WTC11 (cell line): Measurements from ENCODE around the gene FGF18. TPM values are rescaled to one million over a fixed set of nuclear protein-coding genes. Genes with fewer than 3 reads are reported as not detected.

Source experiments
- ATAC-seq: fragments of 200-7000 bp; cut with Tn5 transposase; 2 replicates; pipeline ENCODE4 v1.10.0; 2021; ENCODE audit warnings: mild to moderate bottlenecking, moderate library complexity
- CTCF ChIA-PET: fragments of 300-600 bp; sonication (Branson Sonifier 250); formaldehyde crosslinking; loops from one replicate; lab custom pipeline; 2021; ENCODE audit warnings: antibody characterized with exemption; lab: Charles Lee
- POLR2A ChIA-PET: fragments of 350-600 bp; sonication (Branson Sonifier 250); formaldehyde crosslinking; loops from one replicate; lab custom pipeline; 2021; ENCODE audit warnings: antibody characterized with exemption; lab: Charles Lee
- DNase-seq: peaks from one replicate; pipeline ENCODE4 v3.0.0; 2021; ENCODE audit warnings: low spot score
- H3K27ac Mint-ChIP-seq: 2 replicates; pipeline ENCODE4 v1.8.0; 2021; ENCODE audit warnings: mixed read lengths
- H3K27me3 Mint-ChIP-seq: 2 replicates; pipeline ENCODE4 v1.8.0; 2021; ENCODE audit warnings: low read depth, mild to moderate bottlenecking, moderate library complexity, mixed read lengths
- H3K36me3 Mint-ChIP-seq: 2 replicates; pipeline ENCODE4 v1.8.0; 2021; ENCODE audit warnings: mixed read lengths
- H3K4me1 Mint-ChIP-seq: 2 replicates; pipeline ENCODE4 v1.8.0; 2022; ENCODE audit warnings: mixed read lengths
- H3K4me3 Mint-ChIP-seq: 2 replicates; pipeline ENCODE4 v1.8.0; 2021; ENCODE audit warnings: mild to moderate bottlenecking, moderate library complexity, mixed read lengths
- H3K9me3 Mint-ChIP-seq: 2 replicates; pipeline ENCODE4 v1.8.0; 2021; ENCODE audit warnings: mixed read lengths
- CTCF ChIP-seq: fragments of 200-600 bp; IDR thresholded peaks from 2 replicates; pipeline ENCODE4 v1.8.0; 2022; ENCODE audit warnings: antibody characterized with exemption
- FOXJ3 ChIP-seq: sonication (generic); formaldehyde crosslinking; IDR thresholded peaks from 2 replicates; pipeline ENCODE4 v1.9.0; 2021; ENCODE audit warnings: missing genetic modification reagents, mild to moderate bottlenecking, borderline replicate concordance
- FOXP1 ChIP-seq: sonication (generic); formaldehyde crosslinking; IDR thresholded peaks from 2 replicates; pipeline ENCODE4 v1.8.0; 2022; ENCODE audit warnings: missing genetic modification reagents, mild to moderate bottlenecking, moderate library complexity, borderline replicate concordance
- NFE2L1 ChIP-seq: sonication (generic); formaldehyde crosslinking; IDR thresholded peaks from 2 replicates; pipeline ENCODE4 v1.8.1; 2023; ENCODE audit warnings: missing genetic modification reagents
- NFYB ChIP-seq: sonication (generic); formaldehyde crosslinking; conservative IDR thresholded peaks from 2 replicates; pipeline ENCODE4 v1.8.0; 2022; ENCODE audit warnings: low read depth, missing genetic modification reagents
- OVOL2 ChIP-seq: fragments of 250-450 bp; sonication (Bioruptor Pico); IDR thresholded peaks from 2 replicates; pipeline ENCODE4 v1.9.0; 2021; ENCODE audit warnings: mild to moderate bottlenecking, borderline replicate concordance
- ZNF396 ChIP-seq: fragments of 250-450 bp; sonication (Bioruptor Pico); IDR thresholded peaks from 2 replicates; pipeline ENCODE4 v1.8.0; 2021; ENCODE audit warnings: mild to moderate bottlenecking, moderate library complexity, borderline replicate concordance
- ZNF671 ChIP-seq: fragments of 250-450 bp; sonication (Bioruptor Pico); IDR thresholded peaks from 2 replicates; pipeline ENCODE4 v1.8.0; 2021; ENCODE audit warnings: mild to moderate bottlenecking
- ZSCAN18 ChIP-seq: fragments of 250-450 bp; sonication (Bioruptor Pico); IDR thresholded peaks from 2 replicates; pipeline ENCODE4 v2.1.2; 2022; ENCODE audit warnings: mild to moderate bottlenecking, moderate library complexity
- total RNA-seq: library from RNA; stranded (reverse); gene quantifications from 3 replicates; pipeline ENCODE4 v1.2.3, GENCODE V29; 2021
- TF ChIP-seq, protein P1 (sequence below): sonication (generic); formaldehyde crosslinking; IDR thresholded peaks from 2 replicates; pipeline ENCODE4 v1.8.0; 2022; ENCODE audit warnings: mild to moderate bottlenecking, missing genetic modification reagents

The FGF18 gene
- total RNA-seq, 1 experiment from 2014 or later, result 0.72 TPM

DNA sequence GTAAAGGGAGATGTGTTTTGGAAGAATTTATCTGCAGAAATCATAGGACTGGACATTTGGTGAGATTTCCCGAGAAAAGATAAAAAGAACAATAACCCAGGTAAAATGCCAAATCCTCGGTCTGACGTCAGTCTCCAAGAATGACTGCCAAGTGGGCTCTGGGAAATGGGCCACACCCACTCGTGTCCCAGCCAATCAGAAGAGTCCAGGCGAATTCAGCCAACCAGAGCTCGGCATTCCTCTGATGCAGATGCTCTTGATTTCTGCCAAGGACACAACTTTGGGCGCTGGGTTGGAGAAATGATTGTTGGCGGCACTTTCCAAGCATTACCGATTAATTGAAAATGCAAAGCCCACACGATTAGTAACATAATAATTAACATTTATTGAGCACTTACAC lies 73.3 kb downstream of the FGF18 start:
- Mint-ChIP-seq H3K27me3 (no peaks in the 10 kb centered on the region), H3K36me3 (no peaks in the 10 kb centered on the region), H3K4me1 (peaks cover 23% of the 10 kb centered on the region), H3K27ac (no peak overlapping the region), H3K9me3 (no peaks in the 10 kb centered on the region), H3K4me3 (no peak overlapping the region)
- TF ChIP-seq FOXJ3, result no peak
- TF ChIP-seq NFYB (CRISPR knock-in tag), result 0 out of 2 replicates have a peak, but pooled peaks have one; percentile 8
- DNase-seq (no peak), ATAC-seq (peak; percentile 45)
- ChIA-PET CTCF (interaction anchor here (0.6 to 1.5 kb wide), 4 partner anchors 28 to 365 kb away, joined by 3 read pairs; partner anchors contain the start of gene FGF18), POLR2A (no interaction called here)

GRCh38 chr5:171493646-171494393 lies 74.4 kb downstream of the FGF18 start:
- peak overlapping the region; percentile 78 for H3K27ac Mint-ChIP-seq
- no peaks in the 10 kb centered on the region for H3K27me3 Mint-ChIP-seq
- DNase-seq (no peak), ATAC-seq (no peak)
- ChIA-PET POLR2A (interaction anchor here (0.6 kb wide), 1 partner anchor 12 kb away, joined by 4 read pairs; no protein-coding TSS in a partner anchor), CTCF (interaction anchor here (1.5 to 1.6 kb wide), 2 partner anchors 9 to 364 kb away, joined by 3 to 7 read pairs; no protein-coding TSS in a partner anchor)
- no peaks in the 10 kb centered on the region for H3K9me3 Mint-ChIP-seq
- no peaks in the 10 kb centered on the region for H3K36me3 Mint-ChIP-seq
- peaks cover 23% of the 10 kb centered on the region for H3K4me1 Mint-ChIP-seq
- H3K4me3 Mint-ChIP-seq, result no peak overlapping the region
- TF ChIP-seq FOXP1 (CRISPR knock-in tag) (peak; percentile 21; the same call in 1 of the 2 replicates), ZNF396 (CRISPR knock-in tag) (no peak), OVOL2 (CRISPR knock-in tag) (no peak), ZSCAN18 (CRISPR knock-in tag) (no peak)
- TF ChIP-seq, protein P1, sequence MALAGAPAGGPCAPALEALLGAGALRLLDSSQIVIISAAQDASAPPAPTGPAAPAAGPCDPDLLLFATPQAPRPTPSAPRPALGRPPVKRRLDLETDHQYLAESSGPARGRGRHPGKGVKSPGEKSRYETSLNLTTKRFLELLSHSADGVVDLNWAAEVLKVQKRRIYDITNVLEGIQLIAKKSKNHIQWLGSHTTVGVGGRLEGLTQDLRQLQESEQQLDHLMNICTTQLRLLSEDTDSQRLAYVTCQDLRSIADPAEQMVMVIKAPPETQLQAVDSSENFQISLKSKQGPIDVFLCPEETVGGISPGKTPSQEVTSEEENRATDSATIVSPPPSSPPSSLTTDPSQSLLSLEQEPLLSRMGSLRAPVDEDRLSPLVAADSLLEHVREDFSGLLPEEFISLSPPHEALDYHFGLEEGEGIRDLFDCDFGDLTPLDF (CRISPR knock-in tag), result no peak

DNA sequence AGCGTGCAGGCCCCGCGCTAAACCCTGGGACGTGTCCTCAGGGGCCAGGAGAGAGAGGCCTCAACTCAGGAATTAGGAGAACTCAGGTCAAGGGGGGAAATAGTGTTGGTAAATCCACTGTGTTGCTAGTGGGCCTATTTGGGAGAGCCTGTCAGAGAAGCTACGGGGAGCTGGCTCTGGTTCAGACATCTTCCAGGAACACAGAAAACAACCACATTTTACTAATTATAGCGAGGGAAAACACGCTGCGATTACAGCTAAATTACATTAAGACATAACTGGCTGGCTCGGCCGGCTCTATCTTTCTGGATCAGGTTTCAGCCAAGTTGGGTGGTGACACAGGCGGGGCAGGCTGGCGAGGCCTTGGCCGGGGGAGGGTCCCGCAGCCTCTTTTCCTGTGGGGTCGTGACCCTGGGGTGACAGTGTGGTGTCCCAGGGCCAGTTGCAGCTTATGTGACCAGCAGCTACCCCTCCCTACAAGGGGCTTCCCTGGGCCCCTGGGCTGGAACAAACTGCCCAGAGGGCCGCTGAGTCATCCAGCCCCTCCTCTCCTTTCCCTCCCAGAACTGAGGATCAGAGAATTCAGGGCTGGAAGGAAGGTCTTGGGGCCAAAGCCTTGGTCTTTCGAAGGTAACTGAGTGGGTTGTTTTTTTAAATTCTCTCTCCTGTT lies 75.1 kb downstream of the FGF18 start:
- Mint-ChIP-seq H3K27ac (peak overlapping the region; percentile 88), H3K4me3 (no peak overlapping the region; the same call in 1 of the 2 replicates), H3K36me3 (no peaks in the 10 kb centered on the region), H3K27me3 (no peaks in the 10 kb centered on the region), H3K4me1 (peaks cover 23% of the 10 kb centered on the region), H3K9me3 (no peaks in the 10 kb centered on the region)
- DNase-seq, result peak; percentile 64
- TF ChIP-seq ZNF671 (CRISPR knock-in tag), result no peak
- TF ChIP-seq CTCF, result no peak
- no peak for TF ChIP-seq ZSCAN18 (CRISPR knock-in tag)
- TF ChIP-seq NFE2L1 (CRISPR knock-in tag), result peak; percentile 83
- POLR2A ChIA-PET, result interaction anchor here (0.6 kb wide), 1 partner anchor 11 kb away, joined by 4 read pairs; no protein-coding TSS in a partner anchor
- ATAC-seq, result peak; percentile 80
- CTCF ChIA-PET, result interaction anchor here (0.8 to 1.6 kb wide), 2 partner anchors 10 to 121 kb away, joined by 3 to 7 read pairs; no protein-coding TSS in a partner anchor
